ENCODE data around the gene GSTCD. TPM values are rescaled to one million over a fixed set of nuclear protein-coding genes. Genes with fewer than 3 reads are reported as not detected.
"Not testable (repeated sequence)": the region's sequence is repeated elsewhere in the genome, so short reads cannot be mapped to it uniquely, and the experiment has no call there.

The GSTCD gene
- total RNA-seq, 2 donors from 2014 or later = 3.9 to 5.9 TPM

DNA sequence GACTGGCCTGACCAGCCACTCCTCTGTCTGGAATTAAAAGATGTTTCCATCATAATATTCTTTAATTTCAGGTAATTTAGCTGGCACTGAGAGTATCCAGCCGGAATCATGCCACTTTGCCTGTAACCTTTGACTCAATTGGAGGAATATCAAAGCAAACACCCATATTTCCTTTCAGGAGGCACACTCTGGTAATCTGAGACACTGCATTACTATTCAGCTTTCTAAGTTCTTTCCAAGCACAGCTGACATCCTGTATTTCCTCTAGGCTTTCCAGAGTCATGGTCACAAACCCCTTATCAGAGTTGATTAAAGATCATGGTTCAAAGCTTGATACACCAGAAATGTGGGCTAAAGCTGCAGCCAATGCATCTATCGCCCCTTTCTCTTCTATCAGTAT, 29.4 kb upstream of the GSTCD start:
- intact Hi-C loops (cut with DNase I) = no loop called here
- ATAC-seq (peak; percentile 63), DNase-seq (peak in 2 of 4 donors; percentile 16 to 20)
- TF ChIP-seq, protein P1, sequence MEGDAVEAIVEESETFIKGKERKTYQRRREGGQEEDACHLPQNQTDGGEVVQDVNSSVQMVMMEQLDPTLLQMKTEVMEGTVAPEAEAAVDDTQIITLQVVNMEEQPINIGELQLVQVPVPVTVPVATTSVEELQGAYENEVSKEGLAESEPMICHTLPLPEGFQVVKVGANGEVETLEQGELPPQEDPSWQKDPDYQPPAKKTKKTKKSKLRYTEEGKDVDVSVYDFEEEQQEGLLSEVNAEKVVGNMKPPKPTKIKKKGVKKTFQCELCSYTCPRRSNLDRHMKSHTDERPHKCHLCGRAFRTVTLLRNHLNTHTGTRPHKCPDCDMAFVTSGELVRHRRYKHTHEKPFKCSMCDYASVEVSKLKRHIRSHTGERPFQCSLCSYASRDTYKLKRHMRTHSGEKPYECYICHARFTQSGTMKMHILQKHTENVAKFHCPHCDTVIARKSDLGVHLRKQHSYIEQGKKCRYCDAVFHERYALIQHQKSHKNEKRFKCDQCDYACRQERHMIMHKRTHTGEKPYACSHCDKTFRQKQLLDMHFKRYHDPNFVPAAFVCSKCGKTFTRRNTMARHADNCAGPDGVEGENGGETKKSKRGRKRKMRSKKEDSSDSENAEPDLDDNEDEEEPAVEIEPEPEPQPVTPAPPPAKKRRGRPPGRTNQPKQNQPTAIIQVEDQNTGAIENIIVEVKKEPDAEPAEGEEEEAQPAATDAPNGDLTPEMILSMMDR (IDR thresholded peaks at IDR 0.05) = no peak
- TF ChIP-seq POLR2A (IDR thresholded peaks at IDR 0.05) = no peak
- peaks cover 46% of the 10 kb centered on the region for H3K4me1 ChIP-seq
- no peaks in the 10 kb centered on the region for H3K27me3 ChIP-seq
- peak overlapping the region in 3 of 4 donors; percentile 35 to 48 (median 43) for H3K27ac ChIP-seq
- 30 to 32% methylated on average over 2 of the region's 2 CpGs for WGBS, 2 donors
- H3K4me3 ChIP-seq = no peak overlapping the region
- no peaks in the 10 kb centered on the region for H3K9me3 ChIP-seq
- no peaks in the 10 kb centered on the region for H3K36me3 ChIP-seq (replicated peaks in 1 of 2; ENCODE audit: insufficient read depth in 1 of 2, low read depth in 2 of 2)

DNA sequence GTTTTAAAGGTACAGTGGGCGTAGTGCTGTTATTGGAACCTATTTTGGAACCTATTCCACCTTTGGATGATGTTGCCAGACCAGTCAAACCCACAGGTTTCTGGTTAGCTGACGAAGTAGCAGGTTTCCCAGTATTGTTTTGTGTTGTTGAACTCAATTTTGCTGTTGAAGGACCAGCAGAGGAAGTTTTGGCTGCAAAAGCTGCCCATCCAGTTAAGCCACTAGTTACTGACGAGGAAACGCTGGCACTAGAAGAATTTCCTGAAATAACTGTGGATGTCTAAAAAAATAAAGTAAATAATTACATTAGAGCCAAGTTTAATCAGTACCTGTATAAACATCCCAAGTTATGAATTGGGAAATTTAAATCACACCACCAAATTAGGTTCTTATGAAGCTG, 25.5 kb upstream of the GSTCD start:
- Histone ChIP-seq H3K9me3 (no peaks in the 10 kb centered on the region), H3K4me1 (peaks cover 46% of the 10 kb centered on the region), H3K27ac (peak overlapping the region; percentile 76 to 90 (median 82)), H3K36me3 (replicated peaks in 1 of 2; ENCODE audit: insufficient read depth in 1 of 2, low read depth in 2 of 2) (no peaks in the 10 kb centered on the region), H3K4me3 (no peak overlapping the region), H3K27me3 (no peaks in the 10 kb centered on the region)
- intact Hi-C loops (cut with DNase I) = no loop called here
- DNase-seq (peak; percentile 94 to 98 (median 96)), ATAC-seq (peak; percentile 96)
- TF ChIP-seq, protein P1 (IDR thresholded peaks at IDR 0.05) = no peak
- no peak for TF ChIP-seq POLR2A (IDR thresholded peaks at IDR 0.05)
- WGBS, 2 donors = 17 to 22% methylated on average over 4 of the region's 4 CpGs

DNA sequence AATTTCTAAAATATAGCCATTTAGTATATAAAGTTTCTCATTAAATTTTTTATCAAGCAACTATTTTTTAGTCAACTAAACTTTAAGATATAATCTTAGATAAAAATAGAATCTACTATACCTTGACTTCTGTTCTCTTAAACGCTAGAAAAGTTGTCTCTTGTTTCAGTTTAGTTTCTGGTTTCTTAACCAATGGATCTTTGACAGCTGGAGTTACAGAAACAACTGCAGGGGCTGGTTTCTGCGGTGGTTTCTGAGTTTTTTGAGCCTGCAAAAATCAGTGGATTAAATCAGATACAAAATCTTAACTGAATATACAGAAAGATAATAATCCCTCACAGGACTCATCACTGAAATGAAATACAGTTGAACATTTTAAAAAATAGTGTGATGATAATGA, 22.0 kb upstream of the GSTCD start:
- intact Hi-C loops (cut with DNase I) = no loop called here
- peaks cover 24% of the 10 kb centered on the region for H3K4me1 ChIP-seq
- no peak for TF ChIP-seq POLR2A (IDR thresholded peaks at IDR 0.05)
- TF ChIP-seq, protein P1 (IDR thresholded peaks at IDR 0.05) = no peak
- no peak for DNase-seq
- H3K4me3 ChIP-seq = no peak overlapping the region
- H3K9me3 ChIP-seq = no peaks in the 10 kb centered on the region
- 80 to 89% methylated on average over 2 of the region's 2 CpGs for WGBS, 2 donors
- no peak overlapping the region for H3K27ac ChIP-seq
- no peak for ATAC-seq
- peaks cover 0 to 4% of the 10 kb centered on the region in 2 donors for H3K36me3 ChIP-seq (replicated peaks in 1 of 2; ENCODE audit: insufficient read depth in 1 of 2, low read depth in 2 of 2)
- H3K27me3 ChIP-seq = no peaks in the 10 kb centered on the region

DNA sequence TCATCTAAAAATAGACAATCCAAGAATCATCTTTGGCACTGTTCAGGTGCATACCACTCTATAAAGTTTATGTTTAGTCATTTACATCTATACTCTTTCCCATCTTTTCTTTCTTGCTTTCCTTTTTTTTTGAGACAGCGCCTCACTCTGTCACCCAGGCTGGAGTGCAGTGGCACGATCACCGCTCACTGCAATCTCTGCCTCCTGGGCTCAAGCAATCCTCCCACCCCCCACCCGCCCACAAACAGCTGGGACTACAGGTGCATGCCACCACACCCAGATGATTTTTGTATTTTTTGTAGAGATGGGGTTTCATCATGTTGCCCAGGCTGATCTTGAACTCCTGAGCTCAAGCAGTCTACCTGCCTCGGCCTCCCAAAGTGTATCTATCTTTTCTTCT, 13.8 kb upstream of the GSTCD start:
- 96 to 100% methylated on average over 4 to 5 of the region's 5 CpGs for WGBS, 2 donors
- H3K4me1 ChIP-seq; H3K36me3 ChIP-seq (replicated peaks in 1 of 2; ENCODE audit: insufficient read depth in 1 of 2, low read depth in 2 of 2); H3K27me3 ChIP-seq; H3K9me3 ChIP-seq; DNase-seq; intact Hi-C loops (cut with DNase I); H3K27ac ChIP-seq; H3K4me3 ChIP-seq; ATAC-seq: not testable (repeated sequence)

DNA sequence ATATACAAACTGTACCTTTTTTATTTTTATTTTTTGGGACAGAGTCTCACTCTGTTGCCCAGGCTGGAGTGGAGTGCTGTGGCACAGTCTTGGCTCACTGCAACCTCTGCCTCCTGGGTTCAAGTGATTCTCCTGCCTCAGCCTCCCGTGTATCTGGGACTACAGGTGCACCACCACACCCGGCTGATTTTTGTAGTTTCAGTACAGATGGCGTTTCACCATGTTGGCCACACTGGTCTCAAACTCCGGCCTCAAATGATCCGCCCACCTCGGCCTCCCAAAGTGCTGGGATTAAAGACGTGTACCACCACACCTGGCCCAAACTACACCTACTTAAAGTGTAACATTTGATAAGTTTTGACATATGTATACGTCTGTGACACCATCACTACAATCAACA, 12.8 kb upstream of the GSTCD start:
- H3K4me1 ChIP-seq; H3K36me3 ChIP-seq (replicated peaks in 1 of 2; ENCODE audit: insufficient read depth in 1 of 2, low read depth in 2 of 2); H3K27me3 ChIP-seq; intact Hi-C loops (cut with DNase I); H3K4me3 ChIP-seq; DNase-seq; H3K27ac ChIP-seq; H3K9me3 ChIP-seq; ATAC-seq: not testable (repeated sequence)
- 90 to 93% methylated on average over 8 of the region's 8 CpGs for WGBS, 2 donors

DNA sequence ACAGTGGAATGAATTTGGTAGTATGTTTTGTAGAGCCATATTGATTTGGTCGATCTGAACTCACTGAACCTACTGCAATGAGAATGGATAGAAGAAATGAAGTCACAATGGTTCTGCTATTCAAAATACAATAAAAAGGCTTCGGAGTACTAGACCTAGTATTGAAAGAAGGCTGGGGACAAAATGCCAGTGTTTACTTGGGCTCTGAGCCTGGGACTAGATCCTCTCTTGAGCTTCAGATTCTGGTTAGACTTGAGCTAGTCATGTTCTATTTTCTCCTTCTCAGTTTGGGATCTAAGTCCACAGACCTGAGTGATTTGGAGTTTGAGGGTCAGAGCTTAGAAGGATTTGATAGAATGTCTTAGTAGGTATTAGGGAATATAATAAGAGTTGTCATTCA, 10.0 kb upstream of the GSTCD start:
- Histone ChIP-seq H3K27ac (no peak overlapping the region), H3K27me3 (no peaks in the 10 kb centered on the region), H3K36me3 (replicated peaks in 1 of 2; ENCODE audit: insufficient read depth in 1 of 2, low read depth in 2 of 2) (no peaks in the 10 kb centered on the region), H3K9me3 (no peaks in the 10 kb centered on the region), H3K4me3 (no peak overlapping the region), H3K4me1 (no peaks in the 10 kb centered on the region)
- DNase-seq (no peak), ATAC-seq (no peak)
- 63 to 71% methylated on average over 2 of the region's 2 CpGs for WGBS, 2 donors
- no peak for TF ChIP-seq POLR2A (IDR thresholded peaks at IDR 0.05)
- TF ChIP-seq, protein P1 (IDR thresholded peaks at IDR 0.05) = no peak
- intact Hi-C loops (cut with DNase I) = no loop called here

All from body of pancreas (tissue), 4 donors.